HL-60 (cell line): Measurements from ENCODE around the gene PARVB.

Source experiments
- GABPA ChIP-seq: IDR thresholded peaks from 2 replicates; pipeline ENCODE4 v1.6.1; 2012; ENCODE audit warnings: low read depth
- POLR2AphosphoS5 ChIP-seq: IDR thresholded peaks from 2 replicates; pipeline ENCODE4 v1.6.1; 2012; ENCODE audit warnings: low read depth
- TF ChIP-seq, protein P1 (sequence below): IDR thresholded peaks from one replicate; pipeline ENCODE4 v1.5.1; 2011; ENCODE audit warnings: low read length, control low read depth, inconsistent platforms; ENCODE audit not compliant: insufficient read depth
- TF ChIP-seq, protein P2 (sequence below): IDR thresholded peaks from 2 replicates; pipeline ENCODE4 v1.6.1; 2012; ENCODE audit warnings: low read depth; ENCODE audit not compliant: insufficient replicate concordance

DNA sequence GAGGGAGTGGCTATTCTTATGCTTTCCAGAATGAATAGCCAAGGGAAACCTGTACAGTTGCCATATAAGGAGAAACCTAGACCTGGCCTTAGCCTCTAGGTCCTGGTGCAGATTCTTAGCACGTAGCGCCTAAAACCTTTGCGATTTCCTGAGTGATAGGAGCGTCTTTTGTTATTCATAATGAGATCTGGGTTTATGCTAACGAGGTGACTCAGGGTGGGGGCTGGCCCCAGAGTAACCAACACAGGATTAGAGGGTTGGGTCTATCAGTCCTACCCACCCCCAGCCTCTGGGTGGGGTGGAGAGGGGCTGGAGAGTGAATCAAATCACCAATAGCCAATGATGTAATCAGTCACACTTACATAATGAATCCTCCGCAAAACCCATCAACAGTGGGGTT, 83.2 kb downstream of the PARVB start:
- TF ChIP-seq, protein P1, sequence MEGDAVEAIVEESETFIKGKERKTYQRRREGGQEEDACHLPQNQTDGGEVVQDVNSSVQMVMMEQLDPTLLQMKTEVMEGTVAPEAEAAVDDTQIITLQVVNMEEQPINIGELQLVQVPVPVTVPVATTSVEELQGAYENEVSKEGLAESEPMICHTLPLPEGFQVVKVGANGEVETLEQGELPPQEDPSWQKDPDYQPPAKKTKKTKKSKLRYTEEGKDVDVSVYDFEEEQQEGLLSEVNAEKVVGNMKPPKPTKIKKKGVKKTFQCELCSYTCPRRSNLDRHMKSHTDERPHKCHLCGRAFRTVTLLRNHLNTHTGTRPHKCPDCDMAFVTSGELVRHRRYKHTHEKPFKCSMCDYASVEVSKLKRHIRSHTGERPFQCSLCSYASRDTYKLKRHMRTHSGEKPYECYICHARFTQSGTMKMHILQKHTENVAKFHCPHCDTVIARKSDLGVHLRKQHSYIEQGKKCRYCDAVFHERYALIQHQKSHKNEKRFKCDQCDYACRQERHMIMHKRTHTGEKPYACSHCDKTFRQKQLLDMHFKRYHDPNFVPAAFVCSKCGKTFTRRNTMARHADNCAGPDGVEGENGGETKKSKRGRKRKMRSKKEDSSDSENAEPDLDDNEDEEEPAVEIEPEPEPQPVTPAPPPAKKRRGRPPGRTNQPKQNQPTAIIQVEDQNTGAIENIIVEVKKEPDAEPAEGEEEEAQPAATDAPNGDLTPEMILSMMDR: no peak
- TF ChIP-seq, protein P2, sequence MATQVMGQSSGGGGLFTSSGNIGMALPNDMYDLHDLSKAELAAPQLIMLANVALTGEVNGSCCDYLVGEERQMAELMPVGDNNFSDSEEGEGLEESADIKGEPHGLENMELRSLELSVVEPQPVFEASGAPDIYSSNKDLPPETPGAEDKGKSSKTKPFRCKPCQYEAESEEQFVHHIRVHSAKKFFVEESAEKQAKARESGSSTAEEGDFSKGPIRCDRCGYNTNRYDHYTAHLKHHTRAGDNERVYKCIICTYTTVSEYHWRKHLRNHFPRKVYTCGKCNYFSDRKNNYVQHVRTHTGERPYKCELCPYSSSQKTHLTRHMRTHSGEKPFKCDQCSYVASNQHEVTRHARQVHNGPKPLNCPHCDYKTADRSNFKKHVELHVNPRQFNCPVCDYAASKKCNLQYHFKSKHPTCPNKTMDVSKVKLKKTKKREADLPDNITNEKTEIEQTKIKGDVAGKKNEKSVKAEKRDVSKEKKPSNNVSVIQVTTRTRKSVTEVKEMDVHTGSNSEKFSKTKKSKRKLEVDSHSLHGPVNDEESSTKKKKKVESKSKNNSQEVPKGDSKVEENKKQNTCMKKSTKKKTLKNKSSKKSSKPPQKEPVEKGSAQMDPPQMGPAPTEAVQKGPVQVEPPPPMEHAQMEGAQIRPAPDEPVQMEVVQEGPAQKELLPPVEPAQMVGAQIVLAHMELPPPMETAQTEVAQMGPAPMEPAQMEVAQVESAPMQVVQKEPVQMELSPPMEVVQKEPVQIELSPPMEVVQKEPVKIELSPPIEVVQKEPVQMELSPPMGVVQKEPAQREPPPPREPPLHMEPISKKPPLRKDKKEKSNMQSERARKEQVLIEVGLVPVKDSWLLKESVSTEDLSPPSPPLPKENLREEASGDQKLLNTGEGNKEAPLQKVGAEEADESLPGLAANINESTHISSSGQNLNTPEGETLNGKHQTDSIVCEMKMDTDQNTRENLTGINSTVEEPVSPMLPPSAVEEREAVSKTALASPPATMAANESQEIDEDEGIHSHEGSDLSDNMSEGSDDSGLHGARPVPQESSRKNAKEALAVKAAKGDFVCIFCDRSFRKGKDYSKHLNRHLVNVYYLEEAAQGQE: no peak
- TF ChIP-seq POLR2AphosphoS5: no peak
- TF ChIP-seq GABPA: no peak
